Thymus (tissue), 11 donors: ENCODE results near the gene TALDO1. TPM values are rescaled to one million over a fixed set of nuclear protein-coding genes. Genes with fewer than 3 reads are reported as not detected.

Source experiments
- DNase-seq, 9 donors: peaks; one replicate each; pipeline ENCODE4 v3.0.0-alpha.2; 2013; ENCODE audit warnings: low spot score in 9 of 9, low read depth in 6 of 9, missing footprints in 1 of 9
- H3K27ac ChIP-seq, 2 donors: one replicate each; pipeline ENCODE4 v1.5.1; 2013; ENCODE audit warnings: control low read depth in 1 of 2, low read depth in 1 of 2, low read length in 1 of 2, mild to moderate bottlenecking in 1 of 2, moderate library complexity in 1 of 2
- H3K27me3 ChIP-seq, 2 donors: one replicate each; pipeline ENCODE4 v1.5.1; 2013; ENCODE audit warnings: low read length in 1 of 2; ENCODE audit not compliant: control insufficient read depth in 2 of 2, insufficient read depth in 1 of 2
- H3K36me3 ChIP-seq, 2 donors: one replicate each; pipeline ENCODE4 v1.5.1; 2013; ENCODE audit warnings: low read length in 1 of 2, mild to moderate bottlenecking in 1 of 2, moderate library complexity in 1 of 2; ENCODE audit not compliant: control insufficient read depth in 2 of 2, insufficient read depth in 2 of 2
- H3K4me1 ChIP-seq, 2 donors: one replicate each; pipeline ENCODE4 v1.5.1; 2013; ENCODE audit warnings: low read length in 2 of 2; ENCODE audit not compliant: control insufficient read depth in 2 of 2, insufficient read depth in 2 of 2
- H3K4me3 ChIP-seq, 2 donors: one replicate each; pipeline ENCODE4 v1.5.1; 2013; ENCODE audit warnings: low read length in 2 of 2, control low read depth in 1 of 2, mild to moderate bottlenecking in 1 of 2
- H3K9me3 ChIP-seq, 2 donors: one replicate each; pipeline ENCODE4 v1.5.1; 2013; ENCODE audit warnings: low read length in 1 of 2, mild to moderate bottlenecking in 1 of 2; ENCODE audit not compliant: control insufficient read depth in 2 of 2, insufficient read depth in 1 of 2
- WGBS: extraction: QIAGEN DNeasy Blood & Tissue Kit; methylation state at CpG from one replicate; pipeline ENCODE4 v1.1.7; 2013; 5-methylcytosine and 5-hydroxymethylcytosine counted together
- polyA plus RNA-seq: library from polyadenylated mRNA; stranded (reverse); fragments of 200-250 nt; gene quantifications from one replicate; pipeline ENCODE4 v1.2.3, GENCODE V29; 2013
- total RNA-seq: library from RNA; stranded (reverse); fragments of 120-200 nt; gene quantifications from one replicate; pipeline ENCODE4 v1.2.4, GENCODE V29; 2013
- donor health status: healthy.

The TALDO1 gene
- total and polyA plus RNA-seq, 2 donors = 115 to 141 TPM

- H3K4me1 ChIP-seq = no peaks in the 10 kb centered on the region
- peaks cover 72 to 81% of the 10 kb centered on the region in 2 donors for H3K36me3 ChIP-seq
- WGBS = 96% methylated on average over 24 of the region's 24 CpGs
- H3K27me3 ChIP-seq = no peaks in the 10 kb centered on the region
- H3K27ac ChIP-seq = no peak overlapping the region
- no peaks in the 10 kb centered on the region for H3K9me3 ChIP-seq
- DNase-seq = no peak
- no peak overlapping the region for H3K4me3 ChIP-seq
Observed at GRCh38 chr11:763073-763463, 15.8 kb downstream of the TALDO1 start.

GRCh38 chr11:763549-764321 lies 16.5 kb downstream of the TALDO1 start:
- Histone ChIP-seq H3K9me3 (no peaks in the 10 kb centered on the region), H3K4me3 (no peak overlapping the region), H3K27me3 (no peaks in the 10 kb centered on the region), H3K36me3 (peaks cover 72 to 79% of the 10 kb centered on the region in 2 donors), H3K27ac (peak overlapping the region in 1 of 2 donors; percentile 2), H3K4me1 (no peaks in the 10 kb centered on the region)
- WGBS = 98% methylated on average over 22 of the region's 22 CpGs
- no peak for DNase-seq

GRCh38 chr11:764322-765024 lies 17.2 kb downstream of the TALDO1 start:
- no peak overlapping the region for H3K27ac ChIP-seq

GRCh38 chr11:765025-765801 lies 17.9 kb downstream of the TALDO1 start:
- no peak overlapping the region for H3K27ac ChIP-seq
- peak in 3 of 9 donors; percentile 26 to 65 (median 53) for DNase-seq
- no peaks in the 10 kb centered on the region for H3K9me3 ChIP-seq
- 83% methylated on average over 19 of the region's 19 CpGs for WGBS
- H3K27me3 ChIP-seq = no peaks in the 10 kb centered on the region
- no peaks in the 10 kb centered on the region for H3K4me1 ChIP-seq
- H3K36me3 ChIP-seq = peaks cover 62 to 76% of the 10 kb centered on the region in 2 donors
- no peak overlapping the region for H3K4me3 ChIP-seq

More at GRCh38 chr11:764322-765024, 17.2 kb downstream of the TALDO1 start:
- no peaks in the 10 kb centered on the region for H3K4me1 ChIP-seq
- H3K9me3 ChIP-seq = no peaks in the 10 kb centered on the region
- H3K4me3 ChIP-seq = no peak overlapping the region
- H3K36me3 ChIP-seq = peaks cover 65 to 77% of the 10 kb centered on the region in 2 donors
- 96% methylated on average over 18 of the region's 18 CpGs for WGBS
- H3K27me3 ChIP-seq = no peaks in the 10 kb centered on the region
- no peak for DNase-seq

- no peak for DNase-seq
- Histone ChIP-seq H3K4me3 (no peak overlapping the region), H3K27me3 (no peaks in the 10 kb centered on the region), H3K27ac (no peak overlapping the region), H3K9me3 (no peaks in the 10 kb centered on the region), H3K4me1 (no peaks in the 10 kb centered on the region), H3K36me3 (peaks cover 62 to 76% of the 10 kb centered on the region in 2 donors)
- 97% methylated on average over 8 of the region's 8 CpGs for WGBS
Observed at GRCh38 chr11:765802-766091, 18.5 kb downstream of the TALDO1 start.

- peaks cover 62 to 77% of the 10 kb centered on the region in 2 donors for H3K36me3 ChIP-seq
- H3K4me1 ChIP-seq = no peaks in the 10 kb centered on the region
- H3K27ac ChIP-seq = no peak overlapping the region
- H3K27me3 ChIP-seq = no peaks in the 10 kb centered on the region
- WGBS = 95% methylated on average over 11 of the region's 11 CpGs
- no peaks in the 10 kb centered on the region for H3K9me3 ChIP-seq
- no peak overlapping the region for H3K4me3 ChIP-seq
- DNase-seq = no peak
Observed at GRCh38 chr11:766106-766935, 19.1 kb downstream of the TALDO1 start.

GRCh38 chr11:766936-767210 lies 19.6 kb downstream of the TALDO1 start:
- no peaks in the 10 kb centered on the region for H3K27me3 ChIP-seq
- no peak for DNase-seq

GRCh38 chr11:767238-767637 lies 20.0 kb downstream of the TALDO1 start:
- H3K36me3 ChIP-seq = peaks cover 60 to 78% of the 10 kb centered on the region in 2 donors
- H3K27ac ChIP-seq = no peak overlapping the region
- no peak for DNase-seq
- H3K9me3 ChIP-seq = no peaks in the 10 kb centered on the region
- no peaks in the 10 kb centered on the region for H3K27me3 ChIP-seq
- 98% methylated on average over 11 of the region's 11 CpGs for WGBS
- H3K4me1 ChIP-seq = no peaks in the 10 kb centered on the region
- no peak overlapping the region for H3K4me3 ChIP-seq

More at GRCh38 chr11:766936-767210, 19.6 kb downstream of the TALDO1 start:
- no peaks in the 10 kb centered on the region for H3K4me1 ChIP-seq
- no peak overlapping the region for H3K4me3 ChIP-seq
- no peak overlapping the region for H3K27ac ChIP-seq
- H3K9me3 ChIP-seq = no peaks in the 10 kb centered on the region
- H3K36me3 ChIP-seq = peaks cover 62 to 77% of the 10 kb centered on the region in 2 donors
- WGBS = 97% methylated on average over 2 of the region's 2 CpGs
